Cardiac fibroblast (primary cell): ENCODE results near the gene FBXO17.

ENCODE experiments used
- DNase-seq, 2 donors: peaks; one replicate each; pipeline versions ENCODE4 v3.0.0 to v3.0.0-alpha.2; 2010; ENCODE audit warnings: low read depth in 2 of 2
- H3K4me3 ChIP-seq, 2 donors: replicated peaks in 1 of 2; 1 replicate in 1 of 2; 2 replicates in 1 of 2; pipeline ENCODE4 v1.5.1; 2011; ENCODE audit warnings: low read depth in 2 of 2, low read length in 2 of 2, mild to moderate bottlenecking in 2 of 2, moderate library complexity in 1 of 2
- TF ChIP-seq, protein P1 (sequence below): IDR thresholded peaks from one replicate; pipeline ENCODE4 v1.5.1; 2011; ENCODE audit warnings: low read depth, mild to moderate bottlenecking, low read length, inconsistent platforms

Gene FBXO17

DNA sequence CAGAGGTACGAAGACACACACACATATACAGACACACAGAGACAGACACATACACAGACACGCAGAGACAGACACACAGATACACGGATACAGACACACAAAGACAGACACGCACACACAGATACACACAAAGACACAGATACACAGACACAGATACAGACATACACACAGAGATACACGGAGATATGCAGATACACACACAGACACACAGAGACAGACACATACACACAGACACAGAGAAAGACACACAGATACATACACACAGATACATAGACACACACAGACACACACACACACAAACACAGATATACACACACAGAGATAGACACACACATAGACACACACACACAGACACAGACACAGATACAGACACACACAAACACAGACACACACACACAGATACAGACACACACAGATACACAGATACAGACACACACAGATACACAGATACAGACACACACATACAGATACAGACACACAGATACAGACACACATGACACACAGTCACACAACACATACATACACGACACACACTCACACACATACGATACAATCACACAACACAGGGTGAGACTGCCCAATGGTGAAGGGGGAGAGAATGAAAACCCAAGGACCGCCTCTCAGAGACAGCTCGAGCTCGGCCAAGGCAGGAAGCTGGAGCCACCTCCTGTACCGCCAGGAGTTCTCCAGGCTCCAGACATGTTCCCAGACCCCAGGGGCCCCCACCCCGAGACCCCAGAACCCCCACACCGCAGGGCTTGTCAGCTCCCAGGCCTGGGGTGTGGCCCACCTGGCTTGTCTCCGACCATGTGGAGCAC, 54.7 kb downstream of the FBXO17 start:
- TF ChIP-seq, protein P1, sequence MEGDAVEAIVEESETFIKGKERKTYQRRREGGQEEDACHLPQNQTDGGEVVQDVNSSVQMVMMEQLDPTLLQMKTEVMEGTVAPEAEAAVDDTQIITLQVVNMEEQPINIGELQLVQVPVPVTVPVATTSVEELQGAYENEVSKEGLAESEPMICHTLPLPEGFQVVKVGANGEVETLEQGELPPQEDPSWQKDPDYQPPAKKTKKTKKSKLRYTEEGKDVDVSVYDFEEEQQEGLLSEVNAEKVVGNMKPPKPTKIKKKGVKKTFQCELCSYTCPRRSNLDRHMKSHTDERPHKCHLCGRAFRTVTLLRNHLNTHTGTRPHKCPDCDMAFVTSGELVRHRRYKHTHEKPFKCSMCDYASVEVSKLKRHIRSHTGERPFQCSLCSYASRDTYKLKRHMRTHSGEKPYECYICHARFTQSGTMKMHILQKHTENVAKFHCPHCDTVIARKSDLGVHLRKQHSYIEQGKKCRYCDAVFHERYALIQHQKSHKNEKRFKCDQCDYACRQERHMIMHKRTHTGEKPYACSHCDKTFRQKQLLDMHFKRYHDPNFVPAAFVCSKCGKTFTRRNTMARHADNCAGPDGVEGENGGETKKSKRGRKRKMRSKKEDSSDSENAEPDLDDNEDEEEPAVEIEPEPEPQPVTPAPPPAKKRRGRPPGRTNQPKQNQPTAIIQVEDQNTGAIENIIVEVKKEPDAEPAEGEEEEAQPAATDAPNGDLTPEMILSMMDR: no peak
- no peak overlapping the region for H3K4me3 ChIP-seq
- DNase-seq: no peak

DNA sequence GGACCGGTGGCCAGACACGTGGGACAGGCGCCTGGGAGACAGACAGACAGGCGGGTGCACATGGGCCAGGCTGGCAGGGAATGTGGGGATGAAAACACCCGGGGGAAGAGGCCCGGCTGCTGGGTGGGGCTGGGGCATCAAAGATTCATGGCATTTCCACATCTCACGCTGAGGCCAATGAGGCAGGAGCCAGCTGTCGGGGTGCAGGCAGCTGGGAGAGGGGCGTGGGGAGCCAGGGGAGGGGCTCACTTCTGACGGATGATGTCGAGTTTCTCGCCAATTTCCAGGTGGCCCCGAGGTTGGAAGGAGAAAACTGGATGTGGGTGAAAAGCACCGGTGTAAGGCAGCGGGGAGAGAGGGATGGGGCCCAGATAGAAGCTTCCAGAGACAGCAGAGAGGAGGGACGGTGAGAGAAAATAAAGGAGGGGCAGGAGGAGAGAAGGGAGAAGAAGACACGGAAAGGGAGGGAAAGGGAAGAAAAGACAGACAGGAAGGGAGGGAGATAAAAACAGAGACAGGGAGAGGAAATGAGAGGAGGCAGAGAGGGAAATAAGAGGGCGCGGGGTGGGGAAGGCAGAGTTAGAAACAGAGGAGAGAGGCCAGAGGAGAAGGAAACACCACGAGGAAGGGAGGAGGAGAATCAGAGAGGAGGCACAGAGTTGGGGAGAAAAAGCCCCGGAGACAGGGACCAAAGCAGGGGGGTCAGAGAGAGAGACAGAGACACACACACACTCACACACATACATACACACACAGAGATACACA, 55.5 kb downstream of the FBXO17 start:
- TF ChIP-seq, protein P1: no peak
- no peak overlapping the region for H3K4me3 ChIP-seq
- DNase-seq: no peak

- no peak overlapping the region for H3K4me3 ChIP-seq
- DNase-seq: no peak
- TF ChIP-seq, protein P1: no peak
Observed at GRCh38 chr19:38918526-38918925, 57.0 kb downstream of the FBXO17 start.

GRCh38 chr19:38917921-38918491, 57.5 kb downstream of the FBXO17 start:
- no peak overlapping the region for H3K4me3 ChIP-seq
- TF ChIP-seq, protein P1: no peak
- no peak for DNase-seq

DNA sequence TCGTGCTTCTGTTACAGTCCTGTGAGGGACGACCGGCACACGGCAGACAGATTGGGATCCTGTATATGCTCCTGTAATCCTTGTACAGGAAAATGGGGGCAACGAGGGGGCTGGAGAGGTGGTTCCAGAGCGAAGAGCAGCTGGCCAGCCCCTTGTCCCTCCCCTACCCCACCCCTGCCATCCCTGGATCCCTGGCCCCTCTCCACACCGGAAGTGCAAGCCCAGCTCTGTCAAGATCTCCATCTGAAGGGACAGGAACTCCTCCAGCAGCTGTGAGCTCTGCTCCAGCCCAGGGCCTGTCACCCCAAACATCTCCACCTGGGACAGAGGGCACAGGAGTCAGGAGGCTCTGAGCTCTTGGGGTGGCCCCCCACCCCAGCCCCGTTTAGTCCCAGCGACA, 58.0 kb downstream of the FBXO17 start:
- TF ChIP-seq, protein P1: no peak
- H3K4me3 ChIP-seq: no peak overlapping the region
- no peak for DNase-seq

GRCh38 chr19:38915329-38916321, 59.9 kb downstream of the FBXO17 start:
- H3K4me3 ChIP-seq: no peak overlapping the region

More at GRCh38 chr19:38915329-38916321, 59.9 kb downstream of the FBXO17 start:
- DNase-seq: no peak
- TF ChIP-seq, protein P1: no peak
